ENCODE data around the gene PRKCE.

The PRKCE gene

GRCh38 chr2:46117994-46118393, 466.5 kb downstream of the PRKCE start:
- no peak for DNase-seq (ENCODE audit: low read depth in 3 of 3)

GRCh38 chr2:46118656-46119371, 467.3 kb downstream of the PRKCE start:
- no peak for DNase-seq (ENCODE audit: low read depth in 3 of 3)

GRCh38 chr2:46119453-46119852, 468.0 kb downstream of the PRKCE start:
- no peak for DNase-seq (ENCODE audit: low read depth in 3 of 3)

- no peak for DNase-seq (ENCODE audit: low read depth in 3 of 3)
These were observed 469.5 kb downstream of the PRKCE start for GRCh38 chr2:46120792-46121555.

- DNase-seq (ENCODE audit: low read depth in 3 of 3): no peak
These were observed 471.0 kb downstream of the PRKCE start for GRCh38 chr2:46122318-46122976.

- no peak for DNase-seq (ENCODE audit: low read depth in 3 of 3)
These were observed 471.5 kb downstream of the PRKCE start for GRCh38 chr2:46123013-46123412.

- DNase-seq (ENCODE audit: low read depth in 3 of 3): no peak
These were observed 474.3 kb downstream of the PRKCE start for GRCh38 chr2:46125798-46126197.

GRCh38 chr2:46126571-46126970, 475.1 kb downstream of the PRKCE start:
- no peak for DNase-seq (ENCODE audit: low read depth in 3 of 3)

- no peak for DNase-seq (ENCODE audit: low read depth in 3 of 3)
These were observed 475.7 kb downstream of the PRKCE start for GRCh38 chr2:46127176-46127575.

GRCh38 chr2:46130511-46130910, 479.0 kb downstream of the PRKCE start:
- DNase-seq (ENCODE audit: low read depth in 3 of 3): no peak

GRCh38 chr2:46132996-46133395, 481.5 kb downstream of the PRKCE start:
- no peak for DNase-seq (ENCODE audit: low read depth in 3 of 3)

GRCh38 chr2:46134531-46135227, 483.2 kb downstream of the PRKCE start:
- no peak for DNase-seq (ENCODE audit: low read depth in 3 of 3)

- DNase-seq (ENCODE audit: low read depth in 3 of 3): no peak
These were observed 483.9 kb downstream of the PRKCE start for GRCh38 chr2:46135228-46135855.

GRCh38 chr2:46135958-46136357, 484.5 kb downstream of the PRKCE start:
- DNase-seq (ENCODE audit: low read depth in 3 of 3): no peak

GRCh38 chr2:46136481-46136880, 485.0 kb downstream of the PRKCE start:
- DNase-seq (ENCODE audit: low read depth in 3 of 3): no peak

GRCh38 chr2:46136953-46137352, 485.5 kb downstream of the PRKCE start:
- no peak for DNase-seq (ENCODE audit: low read depth in 3 of 3)

- no peak for DNase-seq (ENCODE audit: low read depth in 3 of 3)
These were observed 491.3 kb downstream of the PRKCE start for GRCh38 chr2:46142546-46143428.

GRCh38 chr2:46143429-46144132, 492.1 kb downstream of the PRKCE start:
- no peak for DNase-seq (ENCODE audit: low read depth in 3 of 3)

- no peak for DNase-seq (ENCODE audit: low read depth in 3 of 3)
These were observed 492.8 kb downstream of the PRKCE start for GRCh38 chr2:46144133-46144800.

Data from stimulated activated CD4-positive, alpha-beta T cell treated with anti-CD3 and anti-CD28 coated beads, TNF-alpha, amount 100 ng/mL, for 48 hours (primary cell).